Cardiac septum (tissue), 1 donor: ENCODE measurements around the gene SMS. TPM values are rescaled to one million over a fixed set of nuclear protein-coding genes. Genes with fewer than 3 reads are reported as not detected.
"Not testable (repeated sequence)": the region's sequence is repeated elsewhere in the genome, so short reads cannot be mapped to it uniquely, and the experiment has no call there.

Experiments
- DNase-seq: peaks from one replicate; pipeline ENCODE4 v3.0.0-alpha.2; 2020; ENCODE audit warnings: low spot score
- intact Hi-C: fragments of 100-400 bp; cut with DNase I; formaldehyde crosslinking; loops from one replicate; pipeline ENCODE4 v1.14.0; 2022
- total RNA-seq: library from RNA; stranded (reverse); fragmentation: NEBNext Ultra II Directional; extraction: Animal tissue kit (Norgen Biotek cat#: 25700); gene quantifications from one replicate; pipeline ENCODE4 v1.2.1, GENCODE V29; 2021
- donor health status: DM: no; HTN: no; CAD: no.

Gene SMS
- total RNA-seq, 1 donor from 2014 or later, result 74.9 TPM

DNA sequence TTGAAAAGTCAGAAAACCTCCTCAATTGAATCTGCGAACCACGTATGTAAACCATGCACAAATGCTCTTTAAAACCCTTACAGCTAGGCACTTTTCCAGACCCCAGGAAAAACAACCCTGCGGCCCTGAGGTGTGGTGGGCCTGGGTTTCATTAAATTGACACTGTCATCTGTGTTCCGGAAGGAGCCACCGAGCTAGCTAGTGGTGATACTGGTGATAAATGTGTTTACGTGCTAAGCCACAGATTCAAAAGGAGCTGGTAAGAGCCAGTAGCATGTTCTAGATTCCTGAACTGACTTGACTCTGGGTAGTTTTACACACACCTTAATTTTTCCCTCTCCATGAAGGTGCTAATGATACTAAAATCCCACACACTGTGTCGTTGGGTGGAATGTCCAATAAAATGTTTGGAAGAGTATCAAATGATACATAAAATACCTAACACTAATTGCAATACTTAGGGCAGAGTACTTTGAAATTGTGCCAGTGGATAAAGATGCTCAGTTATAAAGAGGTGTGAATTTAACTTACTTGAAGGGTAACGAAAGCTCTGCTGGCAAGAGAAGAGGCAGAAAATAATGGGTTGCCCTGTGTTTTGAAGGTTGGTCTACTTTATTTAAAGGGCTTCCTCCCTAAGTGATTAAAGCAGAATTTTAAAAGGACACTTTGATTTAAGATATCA is 8.5 kb downstream of the SMS start:
- no peak for DNase-seq
- intact Hi-C loops, result loop anchor here (10.0 kb wide), 1 partner anchor 194 kb away; the partner anchor contains the start of gene SMPX

DNA sequence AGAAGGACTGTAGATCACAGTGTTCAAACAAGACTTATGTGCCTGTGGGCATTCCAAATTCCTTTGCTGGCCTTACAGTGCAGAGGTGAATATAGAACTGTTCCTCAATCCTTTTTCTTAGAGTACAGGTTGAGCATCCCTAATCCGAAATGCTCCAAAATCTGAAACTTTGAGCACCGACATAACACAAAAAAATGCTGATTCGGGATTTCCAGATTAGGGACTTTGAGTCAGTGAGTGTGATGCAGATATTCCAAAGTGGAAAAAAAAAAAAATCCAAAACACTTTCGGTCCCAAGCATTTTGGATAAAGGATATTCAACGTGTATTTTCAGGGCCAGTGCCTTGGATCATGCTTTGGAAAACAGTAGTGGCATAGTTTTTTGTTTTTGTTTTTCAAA is 9.2 kb downstream of the SMS start:
- intact Hi-C loops, result loop anchor here (10.0 kb wide), 1 partner anchor 195 kb away; the partner anchor contains the start of gene SMPX
- DNase-seq, result no peak

DNA sequence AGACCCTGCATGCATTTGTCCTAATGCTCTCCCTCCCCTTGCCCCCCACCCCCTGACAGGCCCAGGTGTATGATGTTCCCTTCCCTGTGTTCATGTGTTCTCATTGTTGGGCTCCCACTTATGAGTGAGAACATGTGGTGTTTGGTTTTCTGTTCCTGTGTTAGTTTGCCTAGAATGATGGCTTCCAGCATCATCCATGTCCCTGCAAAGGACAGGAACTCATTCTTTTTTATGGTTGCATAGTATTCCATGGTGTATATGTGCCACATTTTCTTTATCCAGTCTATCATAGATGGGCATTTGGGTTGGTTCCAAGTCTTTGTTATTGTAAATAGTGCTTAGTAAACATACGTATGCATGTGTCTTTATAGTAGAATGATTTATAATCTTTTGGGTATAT is 10.0 kb downstream of the SMS start:
- DNase-seq, intact Hi-C loops: not testable (repeated sequence)

DNA sequence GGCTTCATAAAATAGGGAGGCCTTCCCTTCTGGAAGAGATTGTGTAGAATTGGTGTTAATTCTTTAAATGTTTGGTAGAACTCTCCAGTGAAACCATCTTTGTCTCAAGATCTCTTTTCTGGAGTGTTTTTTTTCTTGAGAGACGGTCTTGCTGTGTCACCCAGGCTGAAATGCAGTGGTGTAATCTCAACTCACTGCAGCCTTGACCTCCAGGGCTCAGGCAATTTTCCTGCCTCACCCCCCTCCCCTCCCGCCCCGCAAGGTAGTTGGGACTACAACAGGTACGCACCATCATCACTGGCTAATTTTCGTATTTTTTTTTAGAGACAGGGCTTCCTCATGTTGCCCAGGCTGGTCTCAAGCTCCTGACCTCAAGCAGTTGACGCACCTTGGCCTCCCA is 12.1 kb downstream of the SMS start:
- intact Hi-C loops, result no loop called here
- no peak for DNase-seq

DNA sequence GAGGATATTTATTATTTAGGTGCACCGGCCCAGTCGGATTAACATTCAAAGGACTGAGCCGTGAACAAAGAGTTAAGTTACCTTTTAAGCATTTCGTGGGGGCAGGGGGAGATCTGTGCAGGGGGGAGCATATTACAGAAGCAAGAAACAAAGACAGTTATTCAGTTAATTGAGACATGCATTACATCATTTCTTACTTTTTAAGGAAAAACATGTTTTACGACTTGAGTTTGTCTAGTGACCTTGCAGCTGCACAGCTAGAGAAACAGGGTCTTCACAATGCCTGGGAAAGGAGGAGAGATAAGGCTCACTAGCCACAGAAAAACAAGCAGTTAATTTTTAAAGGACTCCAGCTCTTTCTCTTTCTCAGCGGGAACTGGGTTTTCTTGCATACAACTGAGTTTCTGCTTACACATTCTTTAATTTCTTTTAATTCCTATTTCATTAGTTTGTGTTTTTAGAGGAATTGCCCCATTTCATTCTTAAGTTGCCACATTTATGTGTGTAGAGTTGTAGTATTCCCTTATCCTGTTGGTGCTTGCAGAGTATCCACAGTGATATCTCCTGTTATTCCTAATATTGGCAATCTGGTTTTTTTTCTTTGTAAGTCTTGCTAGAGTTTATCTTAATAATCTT is 12.8 kb downstream of the SMS start:
- intact Hi-C loops, DNase-seq: not testable (repeated sequence)

GRCh38 chrX:21955403-21956189 is 15.1 kb downstream of the SMS start:
- DNase-seq, result no peak
- intact Hi-C loops, result no loop called here

GRCh38 chrX:21956783-21957182 is 16.3 kb downstream of the SMS start:
- intact Hi-C loops, result no loop called here
- no peak for DNase-seq

DNA sequence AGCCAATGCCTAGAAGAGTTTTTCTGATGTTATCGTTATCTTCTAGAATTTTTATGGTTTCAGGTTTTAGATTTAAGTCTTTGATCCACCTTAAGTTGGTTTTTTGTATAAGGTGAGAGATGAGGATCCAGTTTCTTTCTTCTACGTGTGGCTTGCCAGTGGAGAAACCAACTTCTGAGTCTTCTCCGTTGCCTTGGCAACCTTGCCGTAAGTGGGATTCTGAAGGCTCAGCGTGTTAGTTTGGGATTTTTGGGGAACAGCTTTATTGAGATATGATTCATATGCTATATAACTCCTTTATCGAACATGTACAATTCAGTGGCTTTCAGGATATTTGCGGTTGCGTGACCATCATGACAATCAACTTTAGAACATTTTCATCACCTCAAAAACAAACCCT is 17.7 kb downstream of the SMS start:
- no peak for DNase-seq
- intact Hi-C loops, result no loop called here

GRCh38 chrX:21958916-21959315 is 18.4 kb downstream of the SMS start:
- intact Hi-C loops, result no loop called here
- DNase-seq, result no peak

DNA sequence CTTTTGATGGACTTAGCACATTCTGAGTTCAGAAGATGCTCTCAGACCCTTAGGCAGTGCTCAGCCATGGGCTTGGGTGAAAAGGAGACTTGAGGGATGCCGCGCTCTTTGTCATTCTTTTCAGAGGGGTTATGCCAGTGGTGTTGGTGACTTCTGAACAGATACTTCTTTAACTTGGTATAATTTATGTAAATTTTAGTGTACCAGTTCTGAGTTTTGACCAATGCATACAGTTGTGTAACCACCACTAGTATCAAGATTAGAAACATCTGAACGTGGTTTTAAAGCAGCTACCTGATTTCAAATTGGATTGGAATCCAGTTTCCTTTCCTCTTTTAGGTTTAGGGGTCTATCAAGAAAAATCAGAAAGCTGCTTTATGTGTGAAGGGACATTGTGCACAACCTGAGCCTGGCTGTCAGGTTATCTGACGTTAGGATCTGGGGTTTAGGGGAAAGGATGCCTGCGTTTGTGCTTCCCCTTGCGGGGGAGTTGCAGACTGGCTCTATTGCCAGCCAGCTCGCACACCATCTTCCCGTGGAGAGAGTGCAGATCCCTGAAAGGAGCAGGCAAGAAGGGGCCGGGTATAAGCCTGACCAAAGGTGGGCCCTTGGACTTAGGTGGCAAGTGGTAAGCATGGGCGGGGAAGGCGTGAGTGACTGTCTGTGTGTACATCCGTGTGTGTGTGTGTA is 19.0 kb downstream of the SMS start:
- no peak for DNase-seq
- intact Hi-C loops, result no loop called here

GRCh38 chrX:21960569-21961541 is 20.3 kb downstream of the SMS start:
- intact Hi-C loops, result no loop called here

GRCh38 chrX:21962361-21962760 is 21.9 kb downstream of the SMS start:
- no peak for DNase-seq
- intact Hi-C loops, result no loop called here

More at GRCh38 chrX:21960569-21961541, 20.3 kb downstream of the SMS start:
- DNase-seq, result no peak

DNA sequence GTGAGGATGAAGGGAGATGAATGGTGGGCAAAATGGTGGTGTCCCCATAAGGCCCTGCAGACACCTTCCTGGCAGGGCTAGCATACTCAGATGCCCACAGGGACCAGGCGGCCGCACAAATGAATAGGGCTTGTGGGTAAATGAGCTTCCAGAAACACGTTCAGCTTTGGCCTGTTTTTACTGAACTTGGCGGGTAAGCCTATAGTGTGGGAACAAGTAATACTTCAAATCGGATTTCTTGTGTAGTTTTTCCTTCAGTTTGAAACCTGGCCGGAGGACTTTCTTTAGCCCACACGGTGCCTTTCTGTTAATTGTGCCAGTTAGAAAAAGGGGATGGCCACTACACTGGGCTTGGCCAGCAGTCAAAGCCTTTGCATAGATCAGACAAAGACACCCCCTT is 22.8 kb downstream of the SMS start:
- DNase-seq, result no peak
- intact Hi-C loops, result no loop called here

DNA sequence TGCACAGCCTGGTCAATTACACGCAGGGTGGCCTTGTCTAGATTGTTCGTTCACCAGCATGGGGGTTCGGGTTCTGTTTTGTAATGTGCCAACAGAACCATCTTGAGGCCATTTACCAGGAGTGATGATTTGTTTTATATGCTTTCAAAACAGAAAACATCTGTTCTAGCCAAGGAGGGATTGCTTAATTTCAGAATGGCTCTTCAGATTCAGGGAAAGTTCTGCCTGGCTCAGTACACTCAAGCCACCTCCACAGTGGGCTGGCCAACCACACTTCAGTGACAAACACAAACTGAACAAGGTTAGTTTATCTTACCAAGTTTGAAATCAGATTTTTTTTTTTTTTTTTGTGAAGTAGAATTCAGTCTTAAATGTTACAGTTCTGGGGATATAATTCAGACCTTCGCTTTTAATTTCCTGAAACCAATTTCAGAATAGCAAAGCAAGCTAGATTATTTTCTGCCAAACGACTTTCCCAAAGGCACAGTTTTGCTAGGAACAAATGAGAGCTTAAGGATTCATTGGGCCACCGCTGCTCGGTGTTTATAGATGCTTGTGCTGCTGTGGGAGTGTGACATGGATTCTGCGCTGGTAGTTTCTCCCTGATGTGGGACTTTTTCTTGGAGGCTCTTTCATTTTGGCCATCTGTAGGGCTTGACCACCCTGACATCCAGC is 23.4 kb downstream of the SMS start:
- intact Hi-C loops, result no loop called here
- no peak for DNase-seq

- DNase-seq, result no peak
- intact Hi-C loops, result no loop called here
Measured at GRCh38 chrX:21966866-21967265, 26.4 kb downstream of the SMS start.

- DNase-seq, result no peak
- intact Hi-C loops, result no loop called here
Measured at GRCh38 chrX:21968333-21968732, 27.8 kb downstream of the SMS start.

DNA sequence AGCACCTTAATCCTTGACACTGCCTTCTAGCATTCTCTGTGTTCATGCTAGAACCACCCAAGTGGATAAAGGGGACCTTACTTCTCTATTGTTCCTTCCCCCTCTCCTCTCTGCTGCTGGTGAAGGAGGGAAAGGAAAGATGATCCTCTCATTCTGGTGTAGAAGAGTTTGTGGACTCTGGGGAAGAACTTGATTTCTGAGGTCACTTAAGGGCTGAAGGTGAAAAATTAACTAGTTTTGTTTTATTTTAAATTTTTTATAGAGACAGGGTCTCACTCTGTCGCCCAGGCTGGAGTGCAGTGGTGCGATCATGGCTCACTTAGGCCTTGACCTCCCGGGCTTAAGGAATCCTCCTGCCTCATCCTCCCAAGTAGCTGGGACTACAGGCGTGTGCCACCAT is 29.8 kb downstream of the SMS start:
- no peak for DNase-seq
- intact Hi-C loops, result loop anchor here (10.0 kb wide), 1 partner anchor 126 kb away; no protein-coding TSS in a partner anchor

DNA sequence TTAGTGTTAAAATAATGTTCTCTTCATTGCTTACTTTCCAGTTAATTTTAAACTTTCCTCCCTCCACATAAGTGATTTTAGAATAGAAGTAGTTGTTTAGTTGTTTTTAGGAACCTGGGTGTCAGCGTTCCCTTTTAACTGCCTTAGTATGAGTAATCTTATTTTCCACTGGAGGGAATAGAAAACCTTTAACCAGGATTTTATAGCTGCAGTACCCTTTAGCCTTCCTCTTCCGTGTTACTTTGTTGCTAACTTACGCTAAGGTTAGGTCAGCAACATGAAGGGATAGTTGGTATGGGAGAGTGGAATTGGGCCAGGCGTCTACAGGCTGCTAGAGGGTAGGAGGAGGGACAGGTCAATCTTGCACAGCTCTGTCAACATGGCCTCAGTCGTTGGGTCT is 31.5 kb downstream of the SMS start:
- intact Hi-C loops, result loop anchor here (10.0 kb wide), 1 partner anchor 127 kb away; no protein-coding TSS in a partner anchor
- DNase-seq, result no peak
